HCT116 (cell line): ENCODE measurements around the gene ZIC5. TPM values are rescaled to one million over a fixed set of nuclear protein-coding genes. Genes with fewer than 3 reads are reported as not detected.

Source experiments
- ATAC-seq: fragments of 200-7000 bp; cut with Tn5 transposase; 2 replicates; pipeline ENCODE4 v1.9.1; 2020; ENCODE audit warnings: mild to moderate bottlenecking, moderate library complexity
- BruUV-seq: library from RNA; stranded (reverse); fragments of 400-500 nt; replicated peaks from 2 replicates; lab custom pipeline; 2021; lab: Mats Ljungman, UMichigan
- CTCF ChIA-PET: fragments of 300-600 bp; sonication (Branson Sonifier 250); formaldehyde crosslinking; loops from one replicate; lab custom pipeline; 2021; ENCODE audit warnings: antibody characterized with exemption; lab: Charles Lee
- POLR2A ChIA-PET: fragments of 300-600, 350-600 bp; sonication (Branson Sonifier 250); formaldehyde crosslinking; loops from one replicate; lab custom pipeline; 2021; ENCODE audit warnings: antibody characterized with exemption; lab: Charles Lee
- RAD21 ChIA-PET, 2 experiments: fragments of 300-600 bp; sonication (Branson Sonifier 250); formaldehyde crosslinking; loops; one replicate each; lab custom pipeline; 2023; ENCODE audit warnings: low total read pairs in 2 of 2; ENCODE audit not compliant: uncharacterized antibody in 2 of 2, unreplicated experiment in 2 of 2, low non-redundant PET in 1 of 2; lab: Charles Lee
- DNase-seq: peaks from one replicate; pipeline ENCODE4 v3.0.0-alpha.2; 2010; ENCODE audit warnings: low read depth, low spot score
- H2AFZ ChIP-seq: fragments of 200-600 bp; shearing (Covaris generic), sonication (generic); 2 replicates; pipeline ENCODE4 v1.6.1; 2017; ENCODE audit warnings: low read depth, mixed run types, mixed read lengths, antibody characterized with exemption, low read length; ENCODE audit not compliant: poor library complexity, severe bottlenecking
- H3K27ac ChIP-seq: 2 replicates; pipeline ENCODE4 v1.5.1; 2012; ENCODE audit warnings: low read depth, low read length
- H3K27me3 ChIP-seq: fragments of 200-600 bp; sonication (generic); 2 replicates; pipeline ENCODE4 v1.6.1; 2016; ENCODE audit warnings: mixed run types, low read length, mixed read lengths; ENCODE audit not compliant: insufficient read depth
- H3K36me3 ChIP-seq, 2 experiments: fragments of 200-500 bp in 1 of 2; fragments of 200-600 bp in 1 of 2; sonication (Bioruptor generic) in 1 of 2; sonication (generic) in 1 of 2; 2 replicates each; pipeline versions ENCODE4 v1.5.1 to v1.6.1; 2014 to 2016; ENCODE audit warnings: low read length in 2 of 2, inconsistent platforms in 1 of 2, mixed read lengths in 1 of 2, mixed run types in 1 of 2; ENCODE audit not compliant: insufficient read depth in 2 of 2, control insufficient read depth in 1 of 2
- H3K4me1 ChIP-seq, 2 experiments: fragments of 200-600 bp in 1 of 2; sonication (generic) in 1 of 2; 2 replicates each; pipeline versions ENCODE4 v1.5.1 to v1.6.1; 2012 to 2017; ENCODE audit warnings: low read length in 2 of 2, inconsistent platforms in 1 of 2, mild to moderate bottlenecking in 1 of 2, mixed read lengths in 1 of 2, mixed run types in 1 of 2, moderate library complexity in 1 of 2; ENCODE audit not compliant: insufficient read depth in 2 of 2, control insufficient read depth in 1 of 2
- H3K4me2 ChIP-seq: fragments of 200-600 bp; sonication (generic); 2 replicates; pipeline ENCODE4 v1.6.1; 2017; ENCODE audit warnings: mixed run types, low read length, mixed read lengths
- H3K4me3 ChIP-seq, 2 experiments: fragments of 200-600 bp in 1 of 2; sonication (generic) in 1 of 2; replicated peaks in 1 of 2; 2 replicates each; pipeline ENCODE4 v1.5.1; 2011 to 2016; ENCODE audit warnings: low read length in 2 of 2, control low read depth in 1 of 2, low read depth in 1 of 2, mild to moderate bottlenecking in 1 of 2, mixed read lengths in 1 of 2, mixed run types in 1 of 2
- H3K79me2 ChIP-seq: fragments of 200-600 bp; sonication (generic); 2 replicates; pipeline ENCODE4 v1.6.1; 2017; ENCODE audit warnings: mild to moderate bottlenecking, mixed run types, low read length, moderate library complexity, mixed read lengths; ENCODE audit not compliant: insufficient read depth
- H3K9ac ChIP-seq: fragments of 200-600 bp; sonication (generic); 2 replicates; pipeline ENCODE4 v1.6.1; 2016; ENCODE audit warnings: low read length, mixed read lengths
- H3K9me2 ChIP-seq: fragments of 200-600 bp; sonication (generic), shearing (Covaris generic); 2 replicates; pipeline ENCODE4 v1.6.1; 2017; ENCODE audit warnings: mixed run types, mild to moderate bottlenecking, moderate library complexity; ENCODE audit not compliant: insufficient read depth
- H3K9me3 ChIP-seq, 2 experiments: fragments of 200-500 bp in 1 of 2; fragments of 200-600 bp in 1 of 2; sonication (Bioruptor generic) in 1 of 2; sonication (generic) in 1 of 2; 2 replicates each; pipeline ENCODE4 v1.6.1; 2014 to 2017; ENCODE audit warnings: low read length in 2 of 2, mixed read lengths in 2 of 2, inconsistent platforms in 1 of 2, low read depth in 1 of 2, mild to moderate bottlenecking in 1 of 2, mixed run types in 1 of 2, moderate library complexity in 1 of 2; ENCODE audit not compliant: control insufficient read depth in 1 of 2, insufficient read depth in 1 of 2
- H4K20me1 ChIP-seq: fragments of 200-600 bp; sonication (generic), shearing (Covaris generic); 2 replicates; pipeline ENCODE4 v1.6.1; 2017; ENCODE audit warnings: mixed run types, mild to moderate bottlenecking, moderate library complexity; ENCODE audit not compliant: insufficient read depth
- CTCF ChIP-seq, 3 experiments: fragments of 200-600 bp in 1 of 3; sonication (generic) in 1 of 3; IDR thresholded peaks in 2 of 3; conservative IDR thresholded peaks in 1 of 3; 2 replicates each; pipeline ENCODE4 v1.5.1; 2012 to 2017; ENCODE audit warnings: low read depth in 2 of 3, low read length in 2 of 3, antibody characterized with exemption in 1 of 3, borderline replicate concordance in 1 of 3, control low read depth in 1 of 3, mild to moderate bottlenecking in 1 of 3, mixed read lengths in 1 of 3, mixed run types in 1 of 3, moderate library complexity in 1 of 3; ENCODE audit not compliant: insufficient read depth in 1 of 3
- ELF1 ChIP-seq: IDR thresholded peaks from 2 replicates; pipeline ENCODE4 v1.6.1; 2012; ENCODE audit warnings: low read depth, borderline replicate concordance
- EZH2 ChIP-seq: fragments of 200-600 bp; sonication (generic); IDR thresholded peaks from 2 replicates; pipeline ENCODE4 v1.6.1; 2017; ENCODE audit warnings: antibody characterized with exemption, mixed run types
- EZH2phosphoT487 ChIP-seq: fragments of 200-600 bp; IDR thresholded peaks from 2 replicates; pipeline ENCODE4 v1.6.1; 2018; ENCODE audit warnings: antibody characterized with exemption, borderline replicate concordance
- FOSL1 ChIP-seq: IDR thresholded peaks from 2 replicates; pipeline ENCODE4 v1.6.1; 2012; ENCODE audit warnings: low read depth
- JUND ChIP-seq: IDR thresholded peaks from 2 replicates; pipeline ENCODE4 v1.6.1; 2012
- POLR2A ChIP-seq: IDR thresholded peaks from 2 replicates; pipeline ENCODE4 v1.7.0; 2011; ENCODE audit warnings: borderline replicate concordance; ENCODE audit not compliant: insufficient read depth, insufficient read length; ENCODE audit errors: extremely low read depth
- POLR2AphosphoS5 ChIP-seq: IDR thresholded peaks from 2 replicates; pipeline ENCODE4 v1.6.1; 2011; ENCODE audit warnings: mild to moderate bottlenecking, low read depth, low read length, moderate library complexity
- SIN3A ChIP-seq: IDR thresholded peaks from 2 replicates; pipeline ENCODE4 v1.6.1; 2012; ENCODE audit warnings: low read depth
- SP1 ChIP-seq: IDR thresholded peaks from 2 replicates; pipeline ENCODE4 v1.6.1; 2012; ENCODE audit warnings: low read depth
- TCF7L2 ChIP-seq: IDR thresholded peaks from 2 replicates; pipeline ENCODE4 v1.7.0; 2011; ENCODE audit warnings: borderline replicate concordance, inconsistent platforms; ENCODE audit not compliant: insufficient read depth, insufficient read length; ENCODE audit errors: extremely low read depth
- ZFX ChIP-seq: fragments of 450-650 bp; IDR thresholded peaks from 2 replicates; pipeline ENCODE4 v1.6.1; 2017
- intact Hi-C: fragments of 100-400 bp; cut with micrococcal nuclease; formaldehyde crosslinking; loops from 2 replicates; pipeline ENCODE4 v1.10.0; 2022
- total RNA-seq: library from RNA; stranded (reverse); gene quantifications from one replicate; pipeline ENCODE4 v1.2.1, GENCODE V29; 2021; ENCODE audit not compliant: unreplicated experiment
- TF ChIP-seq, protein P1 (sequence below): IDR thresholded peaks from 2 replicates; pipeline ENCODE4 v1.6.1; 2012
- TF ChIP-seq, protein P2 (sequence below): IDR thresholded peaks from 2 replicates; pipeline ENCODE4 v1.6.1; 2012

The ZIC5 gene
- total RNA-seq, 1 experiment from 2014 or later, result 10.3 TPM

DNA sequence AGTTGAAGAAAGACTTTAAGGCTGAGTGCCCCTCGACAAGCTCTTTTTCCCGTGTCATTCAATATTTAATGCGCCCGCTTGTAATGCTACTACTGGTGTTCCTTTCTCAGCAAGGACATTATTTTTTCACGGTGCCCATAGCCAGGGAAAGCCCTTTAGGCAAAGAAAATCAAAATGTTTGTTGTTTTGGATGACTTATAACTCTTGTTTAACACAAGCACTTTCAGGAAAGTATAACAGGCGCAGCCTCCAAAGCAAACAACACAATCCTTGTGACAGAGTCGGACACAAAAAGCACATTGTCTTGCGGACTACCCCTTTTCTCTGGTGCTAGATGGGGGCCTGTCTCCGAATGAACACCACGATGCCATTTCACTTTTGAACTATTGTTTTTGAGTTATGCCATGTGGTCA is 12.4 kb downstream of the ZIC5 start:
- no peak overlapping the region for H3K4me2 ChIP-seq
- TF ChIP-seq SP1 (no peak), TCF7L2 (no peak), CTCF (IDR thresholded peaks at IDR 0.05 in 2 of 3, conservative IDR thresholded peaks at IDR 0.05 in 1 of 3; ENCODE audit: borderline replicate concordance in 1 of 3, insufficient read depth in 1 of 3, low read depth in 2 of 3, low read length in 2 of 3) (no peak), FOSL1 (no peak), EZH2phosphoT487 (no peak), POLR2AphosphoS5 (no peak), ELF1 (no peak), EZH2 (no peak), JUND (no peak), ZFX (no peak), POLR2A (no peak), SIN3A (no peak)
- TF ChIP-seq, protein P1, sequence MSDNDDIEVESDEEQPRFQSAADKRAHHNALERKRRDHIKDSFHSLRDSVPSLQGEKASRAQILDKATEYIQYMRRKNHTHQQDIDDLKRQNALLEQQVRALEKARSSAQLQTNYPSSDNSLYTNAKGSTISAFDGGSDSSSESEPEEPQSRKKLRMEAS, result no peak
- TF ChIP-seq, protein P2, sequence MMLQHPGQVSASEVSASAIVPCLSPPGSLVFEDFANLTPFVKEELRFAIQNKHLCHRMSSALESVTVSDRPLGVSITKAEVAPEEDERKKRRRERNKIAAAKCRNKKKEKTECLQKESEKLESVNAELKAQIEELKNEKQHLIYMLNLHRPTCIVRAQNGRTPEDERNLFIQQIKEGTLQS, result no peak
- intact Hi-C loops, result no loop called here
- H3K27ac ChIP-seq, result no peak overlapping the region
- H4K20me1 ChIP-seq, result no peaks in the 10 kb centered on the region; the same call in 1 of the 2 replicates
- RAD21 ChIA-PET, result no interaction called here
- DNase-seq, result no peak
- ATAC-seq, result no peak
- H3K9me2 ChIP-seq, result no peaks in the 10 kb centered on the region
- H3K36me3 ChIP-seq, result 0 out of 4 replicates have a peak, but pooled peaks cover 0 to 4% of the 10 kb centered on the region in 2 experiments
- no peaks in the 10 kb centered on the region for H3K27me3 ChIP-seq
- POLR2A ChIA-PET, result no interaction called here
- H2AFZ ChIP-seq, result no peak overlapping the region
- H3K4me1 ChIP-seq, result no peaks in the 10 kb centered on the region
- no peaks in the 10 kb centered on the region for H3K79me2 ChIP-seq
- H3K9me3 ChIP-seq, result no peaks in the 10 kb centered on the region
- no TSS peak for BruUV-seq
- H3K9ac ChIP-seq, result no peak overlapping the region
- no peak overlapping the region for H3K4me3 ChIP-seq
- CTCF ChIA-PET, result no interaction called here
